Measurements from ENCODE around the gene FNTB.
A peak's percentile ranks its signal among the peaks of the same experiment; 100 is the strongest.

Gene FNTB, protein sequence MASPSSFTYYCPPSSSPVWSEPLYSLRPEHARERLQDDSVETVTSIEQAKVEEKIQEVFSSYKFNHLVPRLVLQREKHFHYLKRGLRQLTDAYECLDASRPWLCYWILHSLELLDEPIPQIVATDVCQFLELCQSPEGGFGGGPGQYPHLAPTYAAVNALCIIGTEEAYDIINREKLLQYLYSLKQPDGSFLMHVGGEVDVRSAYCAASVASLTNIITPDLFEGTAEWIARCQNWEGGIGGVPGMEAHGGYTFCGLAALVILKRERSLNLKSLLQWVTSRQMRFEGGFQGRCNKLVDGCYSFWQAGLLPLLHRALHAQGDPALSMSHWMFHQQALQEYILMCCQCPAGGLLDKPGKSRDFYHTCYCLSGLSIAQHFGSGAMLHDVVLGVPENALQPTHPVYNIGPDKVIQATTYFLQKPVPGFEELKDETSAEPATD

GRCh38 chr14:64986648-64987437 is at the start of gene FNTB:
Gene FNTB (plus strand): TSS chr14:64986895. CDS start chr14:64986954, 59 bp downstream.
- peak; percentile 95 for FAIRE-seq

DNA sequence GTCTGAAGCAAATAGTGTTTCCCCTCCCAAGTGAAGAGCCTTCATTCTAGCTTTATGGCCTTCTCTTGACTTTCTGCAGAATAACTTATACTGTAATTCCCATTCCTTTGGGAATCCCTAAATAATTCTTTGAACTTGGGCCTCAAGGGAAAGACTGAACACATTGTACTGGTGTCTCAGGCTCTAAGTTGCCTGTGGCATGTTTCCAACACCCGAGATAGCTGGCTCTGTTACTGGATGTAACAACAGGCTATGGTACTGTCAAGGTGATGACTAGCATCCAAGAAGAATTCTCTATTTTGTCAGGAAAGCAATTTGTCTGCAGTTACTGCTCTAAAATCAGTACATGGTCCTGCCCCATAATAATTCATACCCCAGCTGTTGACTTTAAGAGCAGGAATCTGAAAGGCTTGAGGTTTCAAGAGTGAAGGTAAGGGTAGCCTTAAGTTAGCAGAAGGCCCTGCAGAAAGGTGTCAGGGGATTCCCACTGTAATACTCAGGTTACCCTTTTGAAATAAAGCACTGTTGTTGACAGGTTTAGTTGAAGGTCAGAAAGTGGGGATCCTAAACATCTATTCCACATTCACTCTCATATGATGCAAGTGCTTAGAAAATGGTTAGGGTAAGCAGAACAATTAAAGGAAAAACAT is 49.4 kb upstream of the FNTB start:
- FAIRE-seq = no peak

DNA sequence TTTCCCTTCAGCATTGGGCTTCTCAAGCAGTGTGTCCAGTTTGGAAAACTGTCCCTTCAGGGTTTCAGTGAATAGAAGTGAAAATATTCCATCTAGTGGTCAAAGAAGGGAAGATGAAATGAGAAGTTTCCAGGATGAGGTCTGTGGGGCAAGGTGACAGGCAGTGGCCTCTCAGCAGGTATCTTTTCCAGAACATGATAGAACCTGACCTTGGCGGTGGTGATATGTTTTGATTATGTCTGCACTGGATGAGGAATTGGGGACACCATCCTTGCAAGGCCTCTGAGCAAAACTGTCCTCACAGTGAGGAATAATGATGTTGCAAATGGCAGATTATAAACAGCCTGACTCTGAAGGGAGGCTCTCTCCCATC is 48.9 kb upstream of the FNTB start:
- FAIRE-seq = no peak

DNA sequence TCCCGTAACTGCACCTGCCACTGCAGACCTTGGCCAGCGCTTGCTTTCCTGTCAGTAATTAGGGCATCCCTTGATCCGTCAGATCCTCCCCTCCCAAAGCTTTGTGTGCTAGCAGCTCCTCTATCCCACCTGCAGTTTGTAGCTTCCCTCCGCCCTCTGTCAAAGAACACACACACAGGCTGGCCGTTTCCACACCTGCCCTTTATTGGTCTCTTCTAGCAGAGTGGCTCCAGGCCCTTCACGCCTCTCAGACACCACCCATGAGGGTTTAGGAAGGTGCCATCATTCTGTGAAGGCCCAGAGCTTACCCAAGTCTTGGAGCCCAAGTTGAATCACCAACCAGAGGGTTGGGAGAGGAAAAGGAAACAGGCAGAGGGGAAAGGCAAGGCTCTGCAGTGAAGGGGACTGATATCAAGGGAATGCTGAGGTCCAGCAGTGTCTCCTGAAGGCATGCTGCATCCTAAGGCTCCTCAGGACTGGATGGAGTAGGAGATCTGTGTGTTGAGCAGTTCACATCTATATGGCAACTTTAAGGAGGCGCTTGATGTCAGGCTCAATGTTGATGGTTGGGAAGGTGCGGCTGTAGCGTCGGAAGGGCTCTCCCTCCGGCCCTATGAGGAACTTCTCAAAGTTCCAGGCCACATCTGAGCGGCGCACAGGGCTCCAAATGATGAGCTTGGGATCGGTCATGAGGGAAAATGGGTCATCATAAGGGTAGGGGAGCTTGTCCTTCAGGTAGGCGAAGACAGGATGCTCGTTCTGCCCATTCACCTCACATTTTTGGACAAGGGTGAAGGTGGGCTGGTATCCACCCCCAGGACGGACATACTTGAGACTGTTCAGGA is 47.5 kb upstream of the FNTB start:
- FAIRE-seq = no peak

GRCh38 chr14:64939817-64940190 is 46.9 kb upstream of the FNTB start:
- FAIRE-seq = no peak

DNA sequence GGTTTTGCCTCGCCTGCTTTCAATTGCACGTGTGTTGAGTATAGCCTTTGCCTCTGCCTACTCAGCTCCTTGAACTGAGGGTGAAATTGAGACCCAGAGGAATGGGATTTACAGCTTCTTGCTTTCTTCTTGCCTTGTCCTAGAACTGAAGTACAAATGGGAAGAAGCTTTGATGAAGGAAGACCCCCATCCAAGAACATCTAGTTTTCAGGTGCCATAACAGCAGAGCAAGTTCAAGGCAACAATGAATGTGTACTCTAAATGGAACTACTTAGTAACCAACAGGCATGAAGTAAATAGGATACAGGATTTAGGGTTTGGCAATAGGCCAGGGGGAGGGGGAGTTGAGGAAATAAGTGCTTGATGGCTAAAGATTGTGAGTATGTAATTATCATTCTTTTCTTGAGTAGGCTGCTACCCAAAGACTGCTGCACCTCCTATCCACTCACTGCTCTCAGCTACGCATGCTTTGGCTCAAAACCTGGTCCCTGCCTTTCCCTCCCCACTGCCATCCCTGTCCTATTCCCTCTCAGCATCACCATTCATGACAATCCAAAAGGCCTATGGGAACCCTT is 46.3 kb upstream of the FNTB start:
- no peak for FAIRE-seq

DNA sequence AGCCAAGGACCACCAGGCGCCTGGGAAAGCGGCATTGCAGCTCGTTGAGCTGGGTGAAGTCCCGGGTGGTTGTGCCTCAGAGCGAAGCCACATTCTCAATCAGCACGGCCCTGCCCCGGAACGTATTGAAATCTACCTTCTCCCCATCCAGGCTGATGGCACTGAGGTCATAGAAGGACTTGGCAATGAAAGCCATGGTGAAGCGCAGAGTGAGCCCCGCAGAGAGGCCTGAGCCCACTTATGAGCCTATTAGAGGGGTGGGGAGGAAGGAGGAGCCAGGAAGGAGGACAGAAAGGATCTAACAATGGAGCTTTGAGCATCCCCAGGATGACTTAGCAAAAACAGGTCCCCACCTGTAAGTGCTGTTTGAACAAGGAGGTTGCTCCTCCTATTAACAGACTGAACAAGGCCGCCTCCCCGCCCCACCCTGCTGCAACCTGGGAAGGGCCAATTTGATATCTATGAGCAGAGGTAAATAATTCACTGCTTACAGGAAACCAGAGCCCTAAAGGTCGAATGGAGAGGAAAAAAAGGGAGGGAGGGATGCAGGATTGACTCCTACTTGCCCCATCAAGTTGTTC is 44.1 kb upstream of the FNTB start, which contains the start of gene GPX2:
Gene GPX2, minus strand, starts transcription at position 215 of the 581 bp plus-strand sequence. Its CDS starts 19 bp downstream, at position 196.
- no peak for FAIRE-seq

DNA sequence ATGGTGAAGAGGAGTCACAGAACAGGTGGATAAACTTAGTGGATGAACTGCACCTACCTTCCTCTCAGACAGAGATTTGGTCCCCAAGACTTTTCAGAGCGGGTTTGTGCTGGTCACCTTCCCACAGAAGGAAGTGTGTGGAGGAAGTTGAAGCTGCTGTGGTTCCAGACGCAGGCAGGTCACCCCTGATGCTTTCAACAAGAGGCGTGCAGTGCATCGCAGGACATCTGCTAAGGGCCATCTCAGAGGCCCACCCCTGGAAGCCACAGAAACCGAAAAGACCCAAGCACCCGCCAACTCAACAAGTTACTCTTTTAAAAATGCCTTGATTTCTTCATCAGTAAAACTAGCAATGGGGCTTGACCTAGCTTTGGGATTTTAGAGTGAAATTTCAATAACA is 43.1 kb upstream of the FNTB start:
- no peak for FAIRE-seq

DNA sequence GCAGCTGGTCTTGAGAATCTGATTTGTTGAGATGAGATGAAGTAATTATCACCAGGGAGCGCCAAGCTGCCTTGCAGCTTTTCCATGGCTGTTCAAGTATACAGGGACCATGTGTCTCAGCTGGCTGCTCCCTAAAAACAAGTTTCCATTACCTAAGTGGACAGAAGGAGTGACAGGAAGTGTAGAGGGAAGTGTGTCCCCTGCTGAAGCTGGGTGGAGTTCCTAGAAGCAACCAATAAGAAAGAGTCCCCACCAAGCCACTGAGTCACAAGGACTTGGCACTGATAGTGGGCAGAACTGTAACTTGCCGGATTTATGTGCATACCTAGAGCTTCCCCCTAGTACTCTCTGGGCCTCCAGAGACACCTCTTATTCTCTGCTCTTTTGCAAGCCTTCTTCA is 42.7 kb upstream of the FNTB start:
- no peak for FAIRE-seq

DNA sequence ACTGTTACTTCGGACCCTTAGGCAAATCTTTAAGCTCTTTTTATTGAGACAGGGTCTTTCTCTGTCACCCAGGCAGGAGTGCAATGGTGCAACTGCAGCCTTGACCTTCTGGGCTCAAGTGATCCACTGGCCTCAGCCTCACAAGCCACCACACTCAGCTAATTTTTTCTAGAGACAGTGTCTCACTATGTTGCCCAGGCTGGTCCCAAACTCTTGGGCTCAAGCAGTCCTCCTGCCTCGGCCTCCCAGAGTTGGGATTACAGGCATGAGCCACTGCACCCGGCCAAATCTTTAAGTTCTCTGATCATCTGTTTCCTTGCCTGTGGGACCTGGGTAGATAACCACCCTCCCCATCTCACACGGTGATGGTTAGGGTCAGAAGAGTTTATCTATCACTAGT is 41.8 kb upstream of the FNTB start:
- FAIRE-seq = no peak

DNA sequence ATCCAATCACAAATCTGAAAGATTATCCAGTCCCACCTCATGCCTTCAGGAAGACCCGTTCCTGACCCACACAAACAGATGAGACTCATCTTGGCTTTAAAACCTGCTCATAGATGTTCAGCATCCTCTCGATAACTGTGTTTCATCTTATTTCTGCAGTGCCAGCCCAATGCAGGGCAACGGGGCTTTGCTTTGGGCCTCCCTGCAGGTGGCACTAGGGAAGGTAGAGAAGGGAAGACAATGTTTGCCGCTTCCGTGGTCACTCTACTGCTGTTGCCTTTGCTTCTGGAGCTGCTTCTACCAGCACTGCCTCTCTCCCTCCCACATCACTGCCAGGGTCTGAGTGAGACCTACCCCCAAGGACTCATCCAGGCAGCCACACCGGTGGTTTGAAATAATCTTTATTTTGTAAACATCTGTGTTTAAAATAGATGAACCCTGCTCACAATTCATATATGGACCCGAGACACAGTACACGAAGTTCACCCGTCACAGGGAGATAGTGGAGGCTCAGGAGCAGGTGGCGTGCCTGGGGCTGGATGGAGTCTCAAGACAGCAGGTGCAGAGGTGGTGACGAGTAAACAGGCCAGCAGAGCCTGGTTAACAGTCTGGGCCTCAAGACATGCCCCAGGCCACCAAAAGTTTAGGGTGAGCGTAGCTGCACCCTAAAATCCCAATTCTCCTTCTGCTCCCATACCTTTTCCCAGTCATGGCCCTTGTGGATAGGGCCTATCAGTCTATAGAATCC is 41.1 kb upstream of the FNTB start:
- no peak for FAIRE-seq

DNA sequence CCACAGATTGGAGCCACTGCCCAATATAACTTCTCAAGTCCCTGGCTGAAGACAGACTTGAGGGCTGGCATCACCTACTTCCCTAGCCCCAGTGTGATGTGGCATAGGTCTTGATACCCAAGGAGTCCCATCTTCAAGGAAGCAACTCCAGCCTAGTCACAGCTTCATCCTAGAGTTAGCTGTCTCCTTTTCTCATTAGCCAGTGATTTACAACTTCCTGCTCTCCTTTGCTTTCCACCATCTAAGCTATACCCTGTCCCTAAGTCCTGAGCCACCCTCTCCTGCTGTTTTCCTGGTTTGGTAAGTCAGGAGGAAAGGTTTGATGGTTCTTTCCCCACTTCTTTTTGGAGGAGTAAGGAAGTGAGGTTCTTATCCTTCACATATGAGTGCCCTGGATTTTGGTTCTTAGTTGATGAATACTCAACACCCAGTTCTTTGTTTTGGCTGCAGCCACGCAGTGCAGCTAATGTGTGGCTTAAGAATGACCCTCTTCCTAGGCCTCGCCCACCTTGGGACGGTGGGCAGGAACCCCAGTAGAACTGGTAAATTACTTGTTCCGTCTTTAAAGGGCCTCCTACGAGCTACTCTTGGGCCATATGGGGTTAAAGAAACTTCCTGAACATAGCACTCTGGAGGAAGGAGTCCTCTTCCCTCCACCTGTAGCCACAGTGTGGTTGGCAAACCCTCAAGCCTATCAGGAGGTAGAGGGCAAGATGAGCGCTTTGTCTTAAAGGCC is 40.2 kb upstream of the FNTB start:
- FAIRE-seq = no peak

GRCh38 chr14:64947710-64948611 is 38.7 kb upstream of the FNTB start:
- no peak for FAIRE-seq

DNA sequence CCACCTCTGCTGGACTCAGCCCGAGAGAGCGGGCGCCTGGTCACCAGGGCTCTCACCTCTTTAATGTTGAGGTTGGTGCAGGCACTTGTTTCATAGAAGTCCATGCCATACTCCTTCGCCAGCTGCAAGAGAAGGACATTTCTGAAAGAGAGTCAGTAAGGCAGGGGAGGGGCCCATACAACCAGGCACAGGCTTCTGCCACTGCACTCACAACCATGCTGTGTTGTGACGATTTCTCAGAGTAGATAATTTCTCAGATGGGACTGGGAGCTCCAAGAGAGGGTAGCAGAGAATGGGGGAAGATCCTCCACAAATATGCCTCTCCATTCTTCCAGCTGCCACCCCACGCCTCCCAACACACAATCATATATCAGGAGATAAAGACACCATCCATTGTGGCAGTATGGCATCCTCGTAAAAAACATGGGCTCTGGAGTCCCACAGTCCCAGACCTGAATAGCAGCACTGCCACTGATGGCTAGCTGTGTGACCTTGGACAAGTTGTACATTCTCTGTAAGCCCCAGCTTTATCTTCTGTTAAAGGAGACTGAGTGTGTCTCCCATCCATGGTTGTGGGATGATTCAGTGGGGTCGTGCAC is 38.0 kb upstream of the FNTB start:
- no peak for FAIRE-seq

- no peak for FAIRE-seq
These were observed 35.8 kb upstream of the FNTB start for GRCh38 chr14:64950889-64951288.

DNA sequence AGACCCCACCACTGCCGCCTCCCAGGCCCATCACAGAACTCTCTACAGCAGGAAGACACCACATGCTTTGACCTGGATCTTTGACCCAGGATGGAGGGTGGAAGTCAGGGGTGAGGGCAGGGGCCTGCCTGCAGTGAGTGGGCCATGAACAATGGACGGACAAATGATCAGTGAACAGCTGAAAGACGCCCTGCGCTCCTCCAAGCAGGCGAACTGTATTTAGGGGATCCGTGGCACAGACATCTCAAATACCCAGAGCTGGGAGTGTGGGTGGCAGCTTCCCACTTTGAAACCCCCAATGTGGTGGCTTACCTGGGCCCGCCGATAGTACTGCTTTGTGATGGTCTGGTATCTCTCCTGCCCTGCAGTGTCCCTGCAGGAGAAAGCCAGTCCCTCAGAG is 35.4 kb upstream of the FNTB start:
- FAIRE-seq = no peak

- no peak for FAIRE-seq
These were observed 35.0 kb upstream of the FNTB start for GRCh38 chr14:64951724-64952123.

- no peak for FAIRE-seq
These were observed 33.9 kb upstream of the FNTB start for GRCh38 chr14:64952598-64953309.
